HG02798 (cell line): ENCODE measurements around the gene BMP6.

ENCODE experiments used
- ATAC-seq: cut with Tn5 transposase; IDR thresholded peaks from one replicate; pipeline ENCODE4 v1.9.1; 2021; ENCODE audit warnings: mild to moderate bottlenecking; ENCODE audit not compliant: unreplicated experiment, poor library complexity

BMP6 gene

GRCh38 chr6:7742223-7742785, 16.4 kb downstream of the BMP6 start:
- ATAC-seq = no peak

- no peak for ATAC-seq
Measured at GRCh38 chr6:7745942-7746341, 20.0 kb downstream of the BMP6 start.

GRCh38 chr6:7747016-7747415, 21.1 kb downstream of the BMP6 start:
- no peak for ATAC-seq

GRCh38 chr6:7747433-7747832, 21.5 kb downstream of the BMP6 start:
- ATAC-seq = no peak

GRCh38 chr6:7747901-7748504, 22.1 kb downstream of the BMP6 start:
- no peak for ATAC-seq

DNA sequence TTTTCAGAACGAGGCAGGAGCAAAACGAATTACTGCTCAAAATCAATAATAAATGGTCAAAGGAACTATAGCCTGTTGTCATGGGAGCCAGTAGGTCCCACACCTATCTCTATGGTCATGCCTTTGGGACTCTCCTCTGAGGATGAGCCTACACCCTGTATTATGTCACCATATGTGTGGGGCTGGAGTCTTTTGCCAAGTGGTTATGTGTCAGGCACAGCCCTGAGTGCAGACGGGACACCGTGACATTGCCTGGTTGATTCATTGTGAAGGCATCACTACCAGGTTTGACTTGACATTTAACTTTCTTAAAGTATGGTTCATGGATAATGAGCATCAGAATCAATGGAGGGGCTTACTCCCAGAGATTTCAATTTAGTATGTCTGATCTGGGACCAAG, 23.6 kb downstream of the BMP6 start:
- no peak for ATAC-seq

DNA sequence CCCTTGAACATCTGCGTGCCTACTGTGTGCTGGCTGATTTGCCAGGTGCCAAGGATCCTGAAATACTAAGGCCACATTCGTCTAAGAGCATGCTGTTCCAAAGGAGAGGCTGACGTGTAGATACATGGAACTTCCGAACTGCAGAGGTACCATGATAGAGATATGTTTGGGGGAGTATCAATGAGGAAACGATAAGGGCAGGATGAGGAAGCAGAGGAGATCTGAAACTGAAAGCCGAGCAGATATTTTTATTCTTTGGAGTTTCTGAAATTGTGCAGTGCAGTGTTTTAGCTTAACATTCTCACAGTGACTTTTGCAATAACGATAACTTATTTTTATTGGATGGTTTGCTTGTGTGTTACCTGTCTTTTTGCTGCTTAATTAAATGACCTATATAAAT, 24.3 kb downstream of the BMP6 start:
- ATAC-seq = no peak

- no peak for ATAC-seq
Measured at GRCh38 chr6:7758456-7758855, 32.6 kb downstream of the BMP6 start.

- no peak for ATAC-seq
Measured at GRCh38 chr6:7759320-7759719, 33.4 kb downstream of the BMP6 start.

DNA sequence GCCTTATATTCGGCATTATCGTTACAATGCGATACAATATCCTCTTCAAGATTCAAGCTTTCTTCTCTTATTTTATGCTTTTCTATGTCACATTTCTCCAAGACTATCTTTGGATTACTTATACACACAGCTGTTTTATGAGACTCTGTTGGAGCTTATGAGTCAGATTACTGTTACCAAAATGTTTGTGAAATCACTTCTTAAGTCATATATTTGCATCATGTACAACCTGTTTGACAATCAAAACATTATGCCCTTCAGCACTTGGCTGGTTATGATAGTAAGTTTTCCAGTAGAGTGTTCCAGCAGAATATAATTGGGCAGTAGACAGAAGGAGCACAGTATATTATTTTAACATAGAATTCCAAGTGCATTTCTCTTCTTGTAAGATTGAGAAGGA, 35.2 kb downstream of the BMP6 start:
- no peak for ATAC-seq

DNA sequence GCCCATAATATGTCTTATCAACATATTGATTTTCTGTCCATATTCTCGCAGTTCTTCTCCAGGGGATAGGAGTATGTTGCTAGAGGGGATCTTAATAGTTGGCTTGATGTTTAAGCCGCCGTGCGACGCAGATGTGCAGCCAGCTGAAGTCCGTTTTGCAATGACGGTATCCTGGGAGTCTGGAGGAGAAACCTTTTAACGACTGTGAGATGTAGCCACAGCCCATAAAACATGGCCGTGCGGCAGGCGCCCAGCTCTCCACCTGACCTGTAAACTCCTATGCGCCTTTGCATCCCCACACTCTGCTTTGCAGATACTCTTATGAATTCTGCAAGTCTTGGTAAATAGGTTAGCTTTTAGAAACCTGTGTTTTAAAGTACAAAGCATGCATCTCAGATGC, 36.9 kb downstream of the BMP6 start:
- no peak for ATAC-seq

DNA sequence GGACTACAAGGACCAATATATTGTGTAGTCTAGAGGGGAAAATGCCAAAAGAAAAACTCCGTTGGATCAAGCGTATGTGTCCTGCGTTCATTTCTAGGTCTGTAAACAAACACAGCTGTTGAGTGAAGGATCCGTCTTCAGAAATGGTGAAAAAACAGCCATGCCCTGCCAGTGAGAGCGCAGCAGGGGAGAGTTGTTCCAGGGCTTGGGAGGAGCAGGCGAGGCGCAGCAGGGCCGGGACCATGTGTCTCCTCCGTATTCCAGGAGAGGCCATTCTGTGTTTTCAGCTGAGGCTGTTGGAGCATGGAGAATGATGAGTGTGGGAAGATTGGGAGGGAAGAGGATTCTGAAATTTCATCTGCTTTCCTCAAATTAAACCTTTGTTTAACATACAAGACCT, 38.0 kb downstream of the BMP6 start:
- ATAC-seq = no peak

- ATAC-seq = no peak
Measured at GRCh38 chr6:7765575-7766325, 39.9 kb downstream of the BMP6 start.

DNA sequence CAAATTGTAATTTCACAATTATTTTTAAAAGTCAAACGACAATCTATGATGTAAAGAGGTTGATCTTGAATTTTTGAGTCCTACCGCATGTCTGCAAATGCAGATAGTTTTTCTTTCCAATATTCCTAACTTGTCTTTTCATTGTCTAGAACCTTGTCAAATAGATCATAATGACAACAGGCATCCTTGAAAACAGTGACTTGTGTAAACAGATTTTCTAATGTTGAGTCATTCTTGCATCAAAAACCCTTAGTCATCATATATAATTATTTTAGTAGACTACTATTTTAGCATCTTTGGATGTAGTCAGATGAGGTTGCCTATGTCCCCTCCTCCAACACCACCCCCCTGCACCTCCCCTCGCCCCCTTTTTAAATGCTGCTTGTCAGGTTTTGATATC, 43.8 kb downstream of the BMP6 start:
- ATAC-seq = no peak

- no peak for ATAC-seq
Measured at GRCh38 chr6:7770111-7770510, 44.2 kb downstream of the BMP6 start.

DNA sequence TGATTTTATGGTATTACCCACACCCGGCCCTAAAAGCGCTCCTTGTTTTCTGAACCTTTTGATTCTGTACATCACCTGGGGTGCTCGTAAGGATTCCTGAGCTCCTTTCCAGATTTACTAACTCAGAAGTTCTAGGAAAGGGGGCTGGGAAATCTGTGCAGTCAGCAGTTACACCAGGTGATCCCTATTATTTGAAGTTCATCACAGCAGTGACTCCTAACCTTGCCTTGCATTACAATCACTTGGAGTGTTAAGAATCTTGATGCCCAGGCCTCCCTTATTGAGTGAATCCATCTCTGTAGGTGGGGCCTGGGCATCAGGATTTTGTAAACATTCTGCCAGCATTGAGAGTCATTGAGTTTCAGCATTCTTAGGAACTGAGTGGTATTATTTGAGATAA, 44.7 kb downstream of the BMP6 start:
- ATAC-seq = no peak

- ATAC-seq = no peak
Measured at GRCh38 chr6:7773322-7773721, 47.4 kb downstream of the BMP6 start.

- ATAC-seq = no peak
Measured at GRCh38 chr6:7773914-7774313, 48.0 kb downstream of the BMP6 start.

GRCh38 chr6:7776509-7776908, 50.6 kb downstream of the BMP6 start:
- ATAC-seq = no peak

DNA sequence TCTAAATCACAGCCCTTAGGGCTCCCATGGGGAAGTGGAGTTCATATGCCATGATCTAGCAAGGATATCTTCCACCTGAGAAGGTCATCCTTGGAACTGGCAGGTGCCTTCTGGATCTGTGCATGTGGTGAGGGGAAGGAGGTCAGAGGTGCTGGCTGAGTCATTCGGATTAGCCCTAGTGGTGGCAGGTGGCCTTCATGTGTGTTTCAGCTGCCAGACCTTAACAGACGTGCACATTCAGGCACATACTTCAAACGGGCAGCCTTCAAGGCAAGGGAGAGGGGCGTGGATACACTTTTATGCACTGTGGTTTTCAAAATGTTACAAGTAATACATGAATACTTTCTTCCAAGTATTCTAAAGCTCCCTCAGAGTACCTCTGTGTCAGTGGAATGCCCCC, 51.2 kb downstream of the BMP6 start:
- no peak for ATAC-seq

DNA sequence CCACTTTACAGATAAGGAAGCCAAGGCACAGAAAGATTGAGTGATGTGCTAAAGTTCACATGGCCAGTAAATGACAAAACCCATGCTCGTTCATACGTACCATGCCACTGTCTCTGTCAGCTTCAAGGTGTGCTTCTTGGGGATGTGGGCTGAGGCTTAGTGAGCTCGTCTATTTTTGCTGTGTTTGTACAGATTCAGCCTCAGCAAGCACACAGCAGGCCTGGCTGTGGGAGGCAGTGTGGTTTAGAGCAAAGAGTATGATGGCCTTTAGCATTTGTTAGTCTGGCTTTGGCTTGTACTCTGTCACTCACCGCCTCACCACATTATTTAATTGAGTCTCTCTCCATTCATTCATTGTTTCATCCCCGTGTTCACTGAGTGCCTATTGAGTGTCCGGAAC, 55.3 kb downstream of the BMP6 start:
- no peak for ATAC-seq

- no peak for ATAC-seq
Measured at GRCh38 chr6:7784248-7784647, 58.3 kb downstream of the BMP6 start.
